Myometrial cell (primary cell): Measurements from ENCODE around the gene GJA9. TPM values are rescaled to one million over a fixed set of nuclear protein-coding genes. Genes with fewer than 3 reads are reported as not detected.

Experiments
- total RNA-seq: library from RNA; depleted of rRNA; stranded (reverse); fragments of >200 nt; gene quantifications from 2 replicates; pipeline ENCODE4 v1.2.3, GENCODE V29; 2015

GJA9 gene
- total RNA-seq, result not detected in 2 replicates

GRCh38 chr1:38881487-38881886, at the start of gene GJA9:
Gene GJA9 (minus strand): TSS chr1:38881587. CDS start chr1:38876098, 5,489 bp downstream.

GRCh38 chr1:38873027-38873969, 8.1 kb downstream of the GJA9 start, which contains the start of gene MYCBP:
Gene MYCBP (minus strand): TSS chr1:38873348. CDS start chr1:38873305, 43 bp downstream.

GRCh38 chr1:38859561-38860453, 21.6 kb downstream of the GJA9 start, which contains the start of gene RRAGC:
Gene RRAGC (minus strand): TSS chr1:38859772. CDS start chr1:38859646, 126 bp downstream.

Other genes with a start within 250 kb of the GJA9 start
- gene RRAGC, start 21.8 kb downstream of the GJA9 start, total RNA-seq, result 5.8 and 11.3 TPM in 2 replicates
- 36.7 and 49.3 TPM in 2 replicates for gene MYCBP, start 8.2 kb downstream of the GJA9 start, total RNA-seq
- 0.58 and 0.71 TPM in 2 replicates for gene RHBDL2, start 60.2 kb upstream of the GJA9 start, total RNA-seq
- 35.2 and 44.1 TPM in 2 replicates for gene AKIRIN1, start 109.7 kb upstream of the GJA9 start, total RNA-seq
- gene NDUFS5, start 144.8 kb upstream of the GJA9 start, total RNA-seq, result 461 and 626 TPM in 2 replicates